ENCODE data around the gene PRKAR2A. TPM values are rescaled to one million over a fixed set of nuclear protein-coding genes. Genes with fewer than 3 reads are reported as not detected.

Gene PRKAR2A
- total and polyA plus RNA-seq, 9 of the 15 experiments (the other 6 are each of a cell fraction or from before 2014, with no cell fraction given) = 15.9 to 84.5 (median 37.6) TPM

DNA sequence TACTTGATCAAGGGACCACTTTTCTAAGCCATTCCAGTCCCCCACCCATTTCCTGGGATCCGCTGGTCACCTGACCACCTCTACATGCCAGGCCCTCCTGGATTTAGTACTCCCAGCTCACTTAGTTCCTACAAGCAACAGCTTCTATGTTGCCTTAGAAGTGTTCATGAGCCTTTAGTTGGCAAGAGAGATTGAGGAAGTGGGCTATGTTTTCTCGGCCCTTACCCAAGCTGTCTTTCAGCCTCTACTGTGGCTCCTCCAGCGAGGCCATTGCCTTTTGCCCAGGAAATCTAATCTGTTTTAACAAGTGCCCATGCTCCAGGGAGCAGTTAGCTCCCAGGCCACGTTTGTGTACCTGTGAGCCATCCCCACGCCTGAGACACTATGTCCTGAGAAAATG, 4.5 kb upstream of the PRKAR2A start:
- in situ Hi-C loops (cut with MboI) = no loop called here
- WGBS (ENCODE audit: insufficient coverage, low coverage, missing lambda C conversion rate) = 45% methylated on average over 5 of the region's 5 CpGs
- no peaks in the 10 kb centered on the region for H4K20me1 ChIP-seq (replicated peaks; ENCODE audit: control insufficient read depth, insufficient read depth, low read length)

DNA sequence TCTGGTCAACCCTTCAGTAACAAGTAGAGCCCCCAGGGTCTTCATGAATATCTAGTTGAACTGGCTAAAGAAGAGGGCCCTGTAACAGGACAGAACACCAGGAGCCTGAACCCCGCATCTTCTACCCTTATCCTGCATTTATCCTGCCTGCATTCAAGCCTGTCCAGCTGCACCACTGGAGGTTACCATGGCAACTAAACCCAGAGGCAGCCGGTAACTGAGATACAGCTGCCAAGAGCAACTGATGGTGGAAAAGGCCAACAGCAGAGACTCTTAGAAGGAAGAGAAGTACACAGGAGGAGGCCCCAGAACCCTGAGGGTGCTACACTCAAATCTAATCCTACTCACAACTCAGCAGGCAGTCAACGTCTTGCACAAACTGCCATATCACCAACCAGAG, 3.7 kb upstream of the PRKAR2A start:
- no peaks in the 10 kb centered on the region for H3K9me3 ChIP-seq (replicated peaks; ENCODE audit: control insufficient read depth, insufficient read depth, low read depth, low read length)
- H3K27ac ChIP-seq (ENCODE audit: extremely low read depth, low read depth, low read length) = no peak overlapping the region
- in situ Hi-C loops (cut with MboI) = no loop called here
- POLR2A ChIA-PET = interaction anchor here (1.1 kb wide), 1 partner anchor 14 kb away, joined by 3 read pairs; no protein-coding TSS in a partner anchor
- peaks cover 4 to 13% of the 10 kb centered on the region in 2 experiments; a peak in 3 of 5 replicates for H3K4me1 ChIP-seq (replicated peaks in 1 of 2; ENCODE audit: control insufficient read depth in 2 of 2, insufficient read depth in 2 of 2, low read length in 2 of 2)
- FAIRE-seq (no peak), DNase-seq (ENCODE audit: extremely low read depth in 1 of 4, low spot score in 3 of 4) (peak in 1 of 4 experiments; percentile 22), ATAC-seq (no peak)
- no peak overlapping the region for H2AFZ ChIP-seq (ENCODE audit: low read depth, low read length)
- no peak overlapping the region for H3K4me3 ChIP-seq
- H3K27me3 ChIP-seq (ENCODE audit: control insufficient read depth in 2 of 2, insufficient read depth in 2 of 2, low read length in 2 of 2) = no peaks in the 10 kb centered on the region
- no peak overlapping the region for H3K4me2 ChIP-seq (ENCODE audit: insufficient read depth, low read length)
- 5% methylated on average over 2 of the region's 3 CpGs for WGBS (ENCODE audit: insufficient coverage, low coverage, missing lambda C conversion rate)
- BruUV-seq (replicated peaks) = no TSS peak
- no peaks in the 10 kb centered on the region for H3K9me1 ChIP-seq (ENCODE audit: control insufficient read depth, insufficient read depth, low read length)
- CTCF ChIA-PET (ENCODE audit: low intra/inter-chr PET ratio) = no interaction called here
- H3K36me3 ChIP-seq (ENCODE audit: control insufficient read depth, insufficient read depth, low read length) = no peaks in the 10 kb centered on the region
- intact Hi-C loops (cut with micrococcal nuclease) = no loop called here
- H4K20me1 ChIP-seq (replicated peaks; ENCODE audit: control insufficient read depth, insufficient read depth, low read length) = no peaks in the 10 kb centered on the region
- peaks cover 13% of the 10 kb centered on the region for H3K79me2 ChIP-seq (ENCODE audit: control insufficient read depth, insufficient read depth, low read length)
- no peak overlapping the region for H3K9ac ChIP-seq (ENCODE audit: insufficient read depth in 1 of 2, low read depth in 2 of 2, low read length in 2 of 2)
- no peak for TF ChIP-seq GTF2F1 (IDR thresholded peaks at IDR 0.05; ENCODE audit: low read depth, low read length)
- 0 out of 4 replicates have a peak, but pooled peaks of 1 of the 2 experiments have one; percentile 40 for TF ChIP-seq CSDE1 (IDR thresholded peaks at IDR 0.05)
- TF ChIP-seq ZNF121 (CRISPR knock-in tag; conservative IDR thresholded peaks at IDR 0.05) = 0 out of 2 replicates have a peak, but pooled peaks have one; percentile 11
- 0 out of 2 replicates have a peak, but pooled peaks have one; percentile 73 for TF ChIP-seq MYNN (IDR thresholded peaks at IDR 0.05)
- TF ChIP-seq MYNN (CRISPR knock-in tag; IDR thresholded peaks at IDR 0.05) = no peak
- no peak for TF ChIP-seq MBD2 (IDR thresholded peaks at IDR 0.05; ENCODE audit: borderline replicate concordance, low read depth)
- TF ChIP-seq, protein P1, sequence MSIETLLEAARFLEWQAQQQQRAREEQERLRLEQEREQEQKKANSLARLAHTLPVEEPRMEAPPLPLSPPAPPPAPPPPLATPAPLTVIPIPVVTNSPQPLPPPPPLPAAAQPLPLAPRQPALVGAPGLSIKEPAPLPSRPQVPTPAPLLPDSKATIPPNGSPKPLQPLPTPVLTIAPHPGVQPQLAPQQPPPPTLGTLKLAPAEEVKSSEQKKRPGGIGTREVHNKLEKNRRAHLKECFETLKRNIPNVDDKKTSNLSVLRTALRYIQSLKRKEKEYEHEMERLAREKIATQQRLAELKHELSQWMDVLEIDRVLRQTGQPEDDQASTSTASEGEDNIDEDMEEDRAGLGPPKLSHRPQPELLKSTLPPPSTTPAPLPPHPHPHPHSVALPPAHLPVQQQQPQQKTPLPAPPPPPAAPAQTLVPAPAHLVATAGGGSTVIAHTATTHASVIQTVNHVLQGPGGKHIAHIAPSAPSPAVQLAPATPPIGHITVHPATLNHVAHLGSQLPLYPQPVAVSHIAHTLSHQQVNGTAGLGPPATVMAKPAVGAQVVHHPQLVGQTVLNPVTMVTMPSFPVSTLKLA (conservative IDR thresholded peaks at IDR 0.05) = no peak
- TF ChIP-seq RFX1 (IDR thresholded peaks at IDR 0.05) = peak; percentile 94
- TF ChIP-seq, protein P2, sequence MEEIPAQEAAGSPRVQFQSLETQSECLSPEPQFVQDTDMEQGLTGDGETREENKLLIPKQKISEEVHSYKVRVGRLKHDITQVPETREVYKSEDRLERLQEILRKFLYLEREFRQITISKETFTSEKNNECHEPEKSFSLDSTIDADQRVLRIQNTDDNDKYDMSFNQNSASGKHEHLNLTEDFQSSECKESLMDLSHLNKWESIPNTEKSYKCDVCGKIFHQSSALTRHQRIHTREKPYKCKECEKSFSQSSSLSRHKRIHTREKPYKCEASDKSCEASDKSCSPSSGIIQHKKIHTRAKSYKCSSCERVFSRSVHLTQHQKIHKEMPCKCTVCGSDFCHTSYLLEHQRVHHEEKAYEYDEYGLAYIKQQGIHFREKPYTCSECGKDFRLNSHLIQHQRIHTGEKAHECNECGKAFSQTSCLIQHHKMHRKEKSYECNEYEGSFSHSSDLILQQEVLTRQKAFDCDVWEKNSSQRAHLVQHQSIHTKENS (CRISPR knock-in tag; IDR thresholded peaks at IDR 0.05) = no peak
- no peak for TF ChIP-seq TCF7 (IDR thresholded peaks at IDR 0.05; ENCODE audit: borderline replicate concordance)
- TF ChIP-seq MECOM (CRISPR knock-in tag; IDR thresholded peaks at IDR 0.05) = no peak
- TF ChIP-seq ZNF384 (IDR thresholded peaks at IDR 0.05; ENCODE audit: low read depth, low read length) = no peak
- TF ChIP-seq NFIX (CRISPR knock-in tag; IDR thresholded peaks at IDR 0.05; ENCODE audit: low read depth) = no peak

More for the DNA sequence above, 4.5 kb upstream of the PRKAR2A start:
- Histone ChIP-seq H3K27me3 (ENCODE audit: control insufficient read depth in 2 of 2, insufficient read depth in 2 of 2, low read length in 2 of 2) (no peaks in the 10 kb centered on the region), H3K36me3 (ENCODE audit: control insufficient read depth, insufficient read depth, low read length) (no peaks in the 10 kb centered on the region), H3K27ac (ENCODE audit: extremely low read depth, low read depth, low read length) (no peak overlapping the region), H3K4me3 (no peak overlapping the region), H3K9ac (ENCODE audit: insufficient read depth in 1 of 2, low read depth in 2 of 2, low read length in 2 of 2) (no peak overlapping the region), H3K4me2 (ENCODE audit: insufficient read depth, low read length) (no peak overlapping the region), H2AFZ (ENCODE audit: low read depth, low read length) (no peak overlapping the region), H3K79me2 (ENCODE audit: control insufficient read depth, insufficient read depth, low read length) (peaks cover 5% of the 10 kb centered on the region; the same call in 2 of the 3 replicates), H3K9me1 (ENCODE audit: control insufficient read depth, insufficient read depth, low read length) (no peaks in the 10 kb centered on the region), H3K9me3 (replicated peaks; ENCODE audit: control insufficient read depth, insufficient read depth, low read depth, low read length) (no peaks in the 10 kb centered on the region), H3K4me1 (replicated peaks in 1 of 2; ENCODE audit: control insufficient read depth in 2 of 2, insufficient read depth in 2 of 2, low read length in 2 of 2) (peaks cover 4 to 10% of the 10 kb centered on the region in 2 experiments; a peak in 3 of 5 replicates)
- DNase-seq (ENCODE audit: extremely low read depth in 1 of 4, low spot score in 3 of 4) (no peak), ATAC-seq (no peak), FAIRE-seq (no peak)
- no TSS peak for BruUV-seq (replicated peaks)
- TF ChIP-seq SNIP1 (IDR thresholded peaks at IDR 0.05; ENCODE audit: low read depth) (no peak), SPI1 (IDR thresholded peaks at IDR 0.05; ENCODE audit: borderline replicate concordance, low read depth, low read length) (peak; percentile 23; the same call in 1 of the 2 replicates)
- POLR2A ChIA-PET = interaction anchor here (1.1 kb wide), 1 partner anchor 15 kb away, joined by 3 read pairs; no protein-coding TSS in a partner anchor
- intact Hi-C loops (cut with micrococcal nuclease) = no loop called here
- CTCF ChIA-PET (ENCODE audit: low intra/inter-chr PET ratio) = no interaction called here

Measured in K562 (cell line).